Measurements from ENCODE around the gene MSL1.

GRCh38 chr17:40150276-40150675 lies 28.5 kb downstream of the MSL1 start:
- TF ChIP-seq RAD21 (IDR thresholded peaks at IDR 0.05; ENCODE audit: low read depth) (no peak), TEAD4 (IDR thresholded peaks at IDR 0.05) (no peak), TCF12 (IDR thresholded peaks at IDR 0.05; ENCODE audit: low read depth) (no peak), FOXM1 (IDR thresholded peaks at IDR 0.05; ENCODE audit: borderline replicate concordance, low read depth) (no peak), EP300 (IDR thresholded peaks at IDR 0.05; ENCODE audit: borderline replicate concordance) (no peak), YY1 (IDR thresholded peaks at IDR 0.05; ENCODE audit: low read depth) (no peak), REST (IDR thresholded peaks at IDR 0.05; ENCODE audit: low read depth) (no peak), NFIC (IDR thresholded peaks at IDR 0.05) (no peak), CEBPB (IDR thresholded peaks at IDR 0.05) (no peak), ZBTB7A (IDR thresholded peaks at IDR 0.05; ENCODE audit: low read depth) (no peak), TAF1 (IDR thresholded peaks at IDR 0.05; ENCODE audit: low read depth) (no peak), EGR1 (IDR thresholded peaks at IDR 0.05) (no peak), CREB1 (IDR thresholded peaks at IDR 0.05; ENCODE audit: low read depth) (no peak)
- TF ChIP-seq, protein P1, sequence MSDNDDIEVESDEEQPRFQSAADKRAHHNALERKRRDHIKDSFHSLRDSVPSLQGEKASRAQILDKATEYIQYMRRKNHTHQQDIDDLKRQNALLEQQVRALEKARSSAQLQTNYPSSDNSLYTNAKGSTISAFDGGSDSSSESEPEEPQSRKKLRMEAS (IDR thresholded peaks at IDR 0.05), result no peak
